NCI-H69 (cell line): ENCODE measurements around the gene KCTD17.
A peak's percentile ranks its signal among the peaks of the same experiment; 100 is the strongest.

ENCODE experiments used
- DNase-seq: peaks from one replicate; lab custom pipeline; 2025; lab: John Stamatoyannopoulos, UW

Gene KCTD17

GRCh38 chr22:37080438-37080837 is 28.9 kb downstream of the KCTD17 start:
- DNase-seq: no peak

- no peak for DNase-seq
Measured at GRCh38 chr22:37080838-37081237, 29.3 kb downstream of the KCTD17 start.

GRCh38 chr22:37082251-37082873 is 30.8 kb downstream of the KCTD17 start:
- no peak for DNase-seq

- DNase-seq: no peak
Measured at GRCh38 chr22:37083914-37084313, 32.4 kb downstream of the KCTD17 start.

GRCh38 chr22:37084385-37084784 is 32.8 kb downstream of the KCTD17 start:
- DNase-seq: no peak

GRCh38 chr22:37086184-37086583 is 34.6 kb downstream of the KCTD17 start:
- DNase-seq: no peak

- DNase-seq: peak; percentile 24
Measured at GRCh38 chr22:37088108-37088605, 36.6 kb downstream of the KCTD17 start.

- no peak for DNase-seq
Measured at GRCh38 chr22:37088750-37089408, 37.3 kb downstream of the KCTD17 start.

- DNase-seq: no peak
Measured at GRCh38 chr22:37089434-37089833, 37.9 kb downstream of the KCTD17 start.

GRCh38 chr22:37090920-37091695 is 39.6 kb downstream of the KCTD17 start:
- DNase-seq: peak; percentile 23

GRCh38 chr22:37091994-37092393 is 40.5 kb downstream of the KCTD17 start:
- no peak for DNase-seq

GRCh38 chr22:37092997-37093396 is 41.5 kb downstream of the KCTD17 start:
- no peak for DNase-seq

GRCh38 chr22:37094239-37094638 is 42.7 kb downstream of the KCTD17 start:
- DNase-seq: no peak

GRCh38 chr22:37095113-37095512 is 43.6 kb downstream of the KCTD17 start:
- DNase-seq: no peak

GRCh38 chr22:37097346-37097745 is 45.8 kb downstream of the KCTD17 start:
- DNase-seq: no peak

GRCh38 chr22:37098976-37099591 is 47.5 kb downstream of the KCTD17 start:
- DNase-seq: no peak

GRCh38 chr22:37100589-37101127 is 49.1 kb downstream of the KCTD17 start:
- DNase-seq: no peak

- DNase-seq: no peak
Measured at GRCh38 chr22:37101311-37102066, 49.9 kb downstream of the KCTD17 start.

- no peak for DNase-seq
Measured at GRCh38 chr22:37103151-37103550, 51.6 kb downstream of the KCTD17 start.

GRCh38 chr22:37103656-37104452 is 52.3 kb downstream of the KCTD17 start:
- DNase-seq: no peak

- peak; percentile 10 for DNase-seq
Measured at GRCh38 chr22:37105154-37105553, 53.6 kb downstream of the KCTD17 start.
